ENCODE data around the gene LIN7B. TPM values are rescaled to one million over a fixed set of nuclear protein-coding genes. Genes with fewer than 3 reads are reported as not detected.

Gene LIN7B
- total and polyA plus RNA-seq, 2 of the 8 experiments (the other 6 are each of a cell fraction or from before 2014, with no cell fraction given): 4.1 to 4.2 TPM

- Histone ChIP-seq H2BK5ac (ENCODE audit: low read depth, low read length) (no peak overlapping the region), H2BK12ac (ENCODE audit: low read depth, low read length) (0 out of 2 replicates have a peak overlapping the region, but pooled peaks have one; percentile 39), H3K79me2 (ENCODE audit: control insufficient read depth in 1 of 2, insufficient read depth in 2 of 2, low read length in 2 of 2) (no peaks in the 10 kb centered on the region), H4K20me1 (replicated peaks in 1 of 2; ENCODE audit: control insufficient read depth in 1 of 2, insufficient read depth in 2 of 2, low read length in 2 of 2) (no peaks in the 10 kb centered on the region), H3K14ac (ENCODE audit: insufficient read length) (no peak overlapping the region), H3K18ac (ENCODE audit: extremely low read depth, low read length) (no peak overlapping the region), H3K27me3 (replicated peaks in 1 of 4; ENCODE audit: control insufficient read depth in 3 of 4, extremely low read depth in 1 of 4, insufficient read depth in 3 of 4, low read length in 3 of 4) (peaks cover 0 to 9% (median 7%) of the 10 kb centered on the region in 4 experiments; a peak in 4 of 7 replicates), H2AFZ (ENCODE audit: low read length) (no peak overlapping the region), H3K4me2 (ENCODE audit: insufficient read depth in 1 of 2, low read depth in 2 of 2, low read length in 2 of 2) (no peak overlapping the region), H2BK120ac (replicated peaks; ENCODE audit: low read depth, low read length) (no peak overlapping the region), H3K4me1 (replicated peaks in 1 of 4; ENCODE audit: control insufficient read depth in 3 of 4, insufficient read depth in 4 of 4, low read length in 3 of 4) (peaks cover 0 to 15% (median 9%) of the 10 kb centered on the region in 4 experiments; a peak in 6 of 7 replicates), H3K23ac (ENCODE audit: insufficient read length) (no peak overlapping the region), H3K56ac (replicated peaks; ENCODE audit: insufficient read length, low read depth, low read length) (no peak overlapping the region), H3K4ac (replicated peaks; ENCODE audit: insufficient read length, low read depth, low read length) (no peak overlapping the region), H4K8ac (ENCODE audit: extremely low read depth, insufficient read depth, low read length) (no peak overlapping the region), H2BK20ac (ENCODE audit: low read length) (no peak overlapping the region), H3K27ac (ENCODE audit: low read depth, low read length) (no peak overlapping the region), H2BK15ac (ENCODE audit: low read length) (no peak overlapping the region), H2AK5ac (ENCODE audit: low read depth, low read length) (no peak overlapping the region), H3K9ac (replicated peaks in 1 of 4; ENCODE audit: extremely low read depth in 1 of 4, low read depth in 3 of 4, low read length in 3 of 4) (no peak overlapping the region), H4K91ac (replicated peaks; ENCODE audit: insufficient read length, low read length) (no peak overlapping the region), H3K9me3 (ENCODE audit: insufficient read depth in 2 of 2, low read depth in 1 of 2, low read length in 1 of 2) (no peaks in the 10 kb centered on the region), H3K4me3 (ENCODE audit: extremely low read depth in 1 of 4, insufficient read depth in 2 of 4, low read depth in 3 of 4, low read length in 4 of 4) (no peak overlapping the region), H3K36me3 (ENCODE audit: control insufficient read depth in 2 of 4, insufficient read depth in 4 of 4, low read length in 3 of 4) (no peaks in the 10 kb centered on the region), H3K79me1 (ENCODE audit: low read depth, low read length) (no peaks in the 10 kb centered on the region), H4K5ac (ENCODE audit: insufficient read length, low read depth, low read length) (no peak overlapping the region), H3K23me2 (ENCODE audit: low read depth, low read length) (peaks cover 11% of the 10 kb centered on the region; the same call in 1 of the 2 replicates)
- DNase-seq (ENCODE audit: low read depth in 1 of 2, low spot score in 2 of 2): no peak
- ChIA-PET CTCF (ENCODE audit: partially characterized antibody) (interaction anchor here (1.1 to 3.3 kb wide), 6 partner anchors 17 to 77 kb away, joined by 3 to 19 read pairs (median 4); no protein-coding TSS in a partner anchor), POLR2A (ENCODE audit: partially characterized antibody) (interaction anchor here (1.1 to 3.9 kb wide), 6 partner anchors 10 to 201 kb away, joined by 3 to 30 read pairs (median 4); no protein-coding TSS in a partner anchor)
- 90% methylated on average over 12 of the region's 13 CpGs; no CpG with 5 or more reads in 1 of the 2 experiments for WGBS, 2 experiments (ENCODE audit: extremely low coverage in 1 of 2, insufficient coverage in 1 of 2, insufficient read length in 1 of 2, insufficient replicate concordance in 2 of 2, low coverage in 1 of 2, low lambda C conversion rate in 2 of 2, missing lambda C conversion rate in 1 of 2)
- TF ChIP-seq RFX5 (IDR thresholded peaks at IDR 0.05; ENCODE audit: borderline replicate concordance, low read depth, low read length): no peak
- FAIRE-seq: no peak
Observed at GRCh38 chr19:49160450-49161189, 46.5 kb downstream of the LIN7B start.
